ENCODE measurements around the gene PDE6G. TPM values are rescaled to one million over a fixed set of nuclear protein-coding genes. Genes with fewer than 3 reads are reported as not detected.

PDE6G gene
- total RNA-seq, 1 experiment from 2014 or later, result 0.85 TPM

- Histone ChIP-seq H3K36me3 (ENCODE audit: control insufficient read depth, insufficient read depth, low read length) (no peaks in the 10 kb centered on the region; the same call in 1 of the 2 replicates), H3K4me1 (ENCODE audit: control insufficient read depth, insufficient read depth, low read length) (peaks cover 21% of the 10 kb centered on the region), H3K27me3 (ENCODE audit: control insufficient read depth, insufficient read depth, low read length) (no peaks in the 10 kb centered on the region), H3K27ac (ENCODE audit: low read length) (no peak overlapping the region), H3K9me3 (ENCODE audit: control insufficient read depth, insufficient read depth, low read depth, low read length) (no peaks in the 10 kb centered on the region), H3K4me3 (ENCODE audit: low read depth in 2 of 2, low read length in 2 of 2) (no peak overlapping the region)
- ChIA-PET POLR2A (interaction anchor here (0.7 kb wide), 2 partner anchors 15 to 236 kb away, joined by 4 to 12 read pairs; no protein-coding TSS in a partner anchor), CTCF (interaction anchor here (0.6 kb wide), 1 partner anchor 20 kb away, joined by 5 read pairs; no protein-coding TSS in a partner anchor)
- intact Hi-C loops (cut with micrococcal nuclease; ENCODE audit: unreplicated experiment) (no loop called here), in situ Hi-C loops (cut with HindIII; ENCODE audit: low pct_unique_long_range_greater_than_20kb, low sequenced_read_pairs) (no loop called here)
- no TSS peak for BruUV-seq (replicated peaks)
- DNase-seq (ENCODE audit: low read depth, low spot score) (no peak), ATAC-seq (no peak)
- TF ChIP-seq SIN3A (IDR thresholded peaks at IDR 0.05; ENCODE audit: borderline replicate concordance, insufficient read depth, low read depth, low read length), result no peak
- no peak for TF ChIP-seq TCF7L2 (IDR thresholded peaks at IDR 0.05; ENCODE audit: low read depth, low read length)
- TF ChIP-seq POLR2AphosphoS5 (IDR thresholded peaks at IDR 0.05; ENCODE audit: low read depth, low read length), result no peak
- TF ChIP-seq REST (IDR thresholded peaks at IDR 0.05; ENCODE audit: insufficient read depth in 1 of 2, low read depth in 2 of 2, low read length in 1 of 2), result no peak
- no peak for TF ChIP-seq CTCF (IDR thresholded peaks at IDR 0.05)
These were observed 7.7 kb upstream of the PDE6G start for GRCh38 chr17:81664051-81664470.

GRCh38 chr17:81662002-81662401 is 5.7 kb upstream of the PDE6G start:
- no TSS peak for BruUV-seq (replicated peaks)
- Histone ChIP-seq H3K27ac (ENCODE audit: low read length) (no peak overlapping the region), H3K4me3 (ENCODE audit: low read depth in 2 of 2, low read length in 2 of 2) (no peak overlapping the region), H3K9me3 (ENCODE audit: control insufficient read depth, insufficient read depth, low read depth, low read length) (no peaks in the 10 kb centered on the region), H3K4me1 (ENCODE audit: control insufficient read depth, insufficient read depth, low read length) (peaks cover 8% of the 10 kb centered on the region), H3K36me3 (ENCODE audit: control insufficient read depth, insufficient read depth, low read length) (no peaks in the 10 kb centered on the region; the same call in 1 of the 2 replicates), H3K27me3 (ENCODE audit: control insufficient read depth, insufficient read depth, low read length) (no peaks in the 10 kb centered on the region)
- ChIA-PET POLR2A (no interaction called here), CTCF (no interaction called here)
- in situ Hi-C loops (cut with HindIII; ENCODE audit: low pct_unique_long_range_greater_than_20kb, low sequenced_read_pairs) (no loop called here), intact Hi-C loops (cut with micrococcal nuclease; ENCODE audit: unreplicated experiment) (no loop called here)
- DNase-seq (ENCODE audit: low read depth, low spot score) (no peak), ATAC-seq (no peak)
- TF ChIP-seq REST (IDR thresholded peaks at IDR 0.05; ENCODE audit: insufficient read depth in 1 of 2, low read depth in 2 of 2, low read length in 1 of 2) (no peak), SIN3A (IDR thresholded peaks at IDR 0.05; ENCODE audit: borderline replicate concordance, insufficient read depth, low read depth, low read length) (no peak), POLR2AphosphoS5 (IDR thresholded peaks at IDR 0.05; ENCODE audit: low read depth, low read length) (no peak), CTCF (IDR thresholded peaks at IDR 0.05) (no peak), TCF7L2 (IDR thresholded peaks at IDR 0.05; ENCODE audit: low read depth, low read length) (no peak)
